HCT116 (cell line): Measurements from ENCODE around the gene OR52A1.

ENCODE experiments used
- ATF3 ChIP-seq: IDR thresholded peaks from 2 replicates; pipeline ENCODE4 v1.6.1; 2012
- CTCF ChIP-seq, 3 experiments: fragments of 200-600 bp in 1 of 3; sonication (generic) in 1 of 3; IDR thresholded peaks in 2 of 3; conservative IDR thresholded peaks in 1 of 3; 2 replicates each; pipeline ENCODE4 v1.5.1; 2012 to 2017; ENCODE audit warnings: low read depth in 2 of 3, low read length in 2 of 3, antibody characterized with exemption in 1 of 3, borderline replicate concordance in 1 of 3, control low read depth in 1 of 3, mild to moderate bottlenecking in 1 of 3, mixed read lengths in 1 of 3, mixed run types in 1 of 3, moderate library complexity in 1 of 3; ENCODE audit not compliant: insufficient read depth in 1 of 3
- EGR1 ChIP-seq: IDR thresholded peaks from 2 replicates; pipeline ENCODE4 v1.6.1; 2012; ENCODE audit warnings: low read depth
- ELF1 ChIP-seq: IDR thresholded peaks from 2 replicates; pipeline ENCODE4 v1.6.1; 2012; ENCODE audit warnings: low read depth, borderline replicate concordance
- EZH2phosphoT487 ChIP-seq: fragments of 200-600 bp; IDR thresholded peaks from 2 replicates; pipeline ENCODE4 v1.6.1; 2018; ENCODE audit warnings: antibody characterized with exemption, borderline replicate concordance
- JUND ChIP-seq: IDR thresholded peaks from 2 replicates; pipeline ENCODE4 v1.6.1; 2012
- MAX ChIP-seq: IDR thresholded peaks from 2 replicates; pipeline ENCODE4 v1.6.1; 2012
- POLR2A ChIP-seq: IDR thresholded peaks from 2 replicates; pipeline ENCODE4 v1.7.0; 2011; ENCODE audit warnings: borderline replicate concordance; ENCODE audit not compliant: insufficient read depth, insufficient read length; ENCODE audit errors: extremely low read depth
- POLR2AphosphoS5 ChIP-seq: IDR thresholded peaks from 2 replicates; pipeline ENCODE4 v1.6.1; 2011; ENCODE audit warnings: mild to moderate bottlenecking, low read depth, low read length, moderate library complexity

- no peak for TF ChIP-seq ELF1
- no peak for TF ChIP-seq EGR1
- no peak for TF ChIP-seq MAX
- no peak for TF ChIP-seq JUND
- no peak for TF ChIP-seq CTCF (IDR thresholded peaks at IDR 0.05 in 2 of 3, conservative IDR thresholded peaks at IDR 0.05 in 1 of 3; ENCODE audit: borderline replicate concordance in 1 of 3, insufficient read depth in 1 of 3, low read depth in 2 of 3, low read length in 2 of 3)
- no peak for TF ChIP-seq POLR2AphosphoS5
- no peak for TF ChIP-seq POLR2A
- no peak for TF ChIP-seq EZH2phosphoT487
- 0 out of 2 replicates have a peak, but pooled peaks have one; percentile 28 for TF ChIP-seq ATF3
Observed at GRCh38 chr11:5129457-5129877, 25.1 kb downstream of the OR52A1 start.
